HG03060 (cell line): Measurements from ENCODE around the gene GOPC.

Experiments
- ATAC-seq: cut with Tn5 transposase; IDR thresholded peaks from one replicate; pipeline ENCODE4 v1.9.1; 2021; ENCODE audit warnings: low read depth, moderate number of reproducible peaks; ENCODE audit not compliant: unreplicated experiment

Gene GOPC

DNA sequence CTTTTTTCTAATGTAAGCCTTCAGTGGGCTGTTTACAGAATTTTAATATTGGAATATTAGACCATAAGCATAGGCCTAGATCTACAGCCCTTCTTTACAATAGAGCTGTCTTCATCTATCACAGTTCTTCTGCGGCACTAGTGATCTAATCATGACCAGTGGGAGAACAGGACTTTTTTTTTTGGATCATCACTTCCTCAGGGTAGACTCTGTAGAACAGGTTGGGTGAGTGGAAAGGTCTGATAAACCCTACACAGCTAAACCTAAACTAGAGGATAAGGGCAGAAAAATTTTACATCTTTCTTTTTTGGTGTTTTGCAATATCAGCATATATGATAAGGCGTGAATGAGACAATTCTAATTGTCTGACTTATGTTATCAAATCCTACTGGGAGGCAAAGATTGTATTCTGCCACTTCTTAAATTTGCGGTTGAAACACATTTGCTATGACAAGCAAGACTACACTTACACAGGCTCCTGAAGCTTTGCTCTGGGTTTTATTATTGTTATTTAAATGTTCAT is 52.2 kb downstream of the GOPC start:
- no peak for ATAC-seq

- no peak for ATAC-seq
Observed at GRCh38 chr6:117549611-117550010, 52.7 kb downstream of the GOPC start.

DNA sequence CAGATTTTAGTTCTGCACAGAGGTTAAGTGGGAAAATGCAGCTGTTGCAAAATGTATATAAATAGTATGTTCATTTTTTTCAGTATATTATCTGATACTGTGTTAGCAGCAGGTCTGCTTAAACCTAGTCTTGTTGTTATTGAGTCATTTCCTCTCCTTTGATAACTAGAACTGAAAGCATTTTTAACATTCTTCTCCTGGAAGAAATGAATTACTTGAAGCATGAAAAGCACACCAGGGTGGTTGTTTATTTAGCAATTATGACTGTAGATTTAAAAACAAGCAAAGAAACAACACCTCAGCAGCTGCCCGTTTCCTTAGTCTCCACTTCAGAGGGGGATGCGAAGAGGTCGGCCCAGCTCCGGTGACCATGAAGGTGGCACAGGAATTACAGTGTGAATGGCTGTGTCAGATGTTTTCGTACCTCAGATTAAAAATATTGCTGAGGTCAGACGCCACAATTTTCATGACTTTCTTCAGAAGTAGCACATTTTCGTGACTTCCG is 53.5 kb downstream of the GOPC start:
- no peak for ATAC-seq

GRCh38 chr6:117547688-117548621 is 54.4 kb downstream of the GOPC start:
- ATAC-seq = peak; percentile 42

GRCh38 chr6:117546674-117547073 is 55.6 kb downstream of the GOPC start:
- ATAC-seq = no peak

GRCh38 chr6:117545161-117545595 is 57.1 kb downstream of the GOPC start:
- no peak for ATAC-seq

DNA sequence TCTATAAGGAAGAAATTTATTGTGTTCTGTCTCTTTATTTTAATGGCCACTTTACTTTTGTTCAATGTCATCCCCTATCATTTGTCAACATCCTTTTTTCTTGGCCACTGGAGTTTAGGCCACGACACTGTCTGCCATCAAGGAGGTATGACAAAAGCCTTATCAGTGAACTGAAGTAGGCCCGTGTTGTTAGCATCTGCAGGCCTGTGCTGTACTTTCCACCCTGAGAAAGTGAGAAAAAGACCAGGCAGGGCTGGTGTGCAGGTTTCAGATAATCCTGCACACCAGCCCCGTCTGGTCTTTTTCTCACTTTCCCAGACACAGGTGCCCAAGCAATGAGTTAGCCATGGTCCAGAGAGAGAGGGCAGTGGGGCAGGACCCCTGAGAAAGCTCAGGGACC is 57.6 kb downstream of the GOPC start:
- no peak for ATAC-seq

DNA sequence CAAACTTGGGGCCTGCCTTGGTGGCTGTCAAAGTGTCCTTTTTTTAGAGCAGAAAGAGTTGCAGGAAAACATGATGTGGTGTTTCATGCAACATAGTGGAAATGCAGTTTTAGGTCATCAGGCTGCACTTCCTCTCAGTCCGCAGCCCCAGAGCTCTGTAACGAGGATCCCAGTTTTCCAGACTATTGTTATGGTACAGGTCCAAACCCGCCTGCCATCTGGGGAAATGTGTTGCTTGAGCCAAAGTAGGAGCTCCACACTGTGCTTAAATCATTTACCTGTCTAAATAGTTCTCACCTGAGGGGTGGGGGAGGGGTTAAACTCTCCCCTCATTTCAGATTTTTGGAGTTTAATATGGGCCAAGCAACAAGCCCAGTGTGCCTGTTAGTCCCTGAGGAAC is 59.8 kb downstream of the GOPC start:
- ATAC-seq = no peak

GRCh38 chr6:117540670-117541069 is 61.6 kb downstream of the GOPC start:
- no peak for ATAC-seq

GRCh38 chr6:117538615-117539014 is 63.7 kb downstream of the GOPC start:
- ATAC-seq = no peak

DNA sequence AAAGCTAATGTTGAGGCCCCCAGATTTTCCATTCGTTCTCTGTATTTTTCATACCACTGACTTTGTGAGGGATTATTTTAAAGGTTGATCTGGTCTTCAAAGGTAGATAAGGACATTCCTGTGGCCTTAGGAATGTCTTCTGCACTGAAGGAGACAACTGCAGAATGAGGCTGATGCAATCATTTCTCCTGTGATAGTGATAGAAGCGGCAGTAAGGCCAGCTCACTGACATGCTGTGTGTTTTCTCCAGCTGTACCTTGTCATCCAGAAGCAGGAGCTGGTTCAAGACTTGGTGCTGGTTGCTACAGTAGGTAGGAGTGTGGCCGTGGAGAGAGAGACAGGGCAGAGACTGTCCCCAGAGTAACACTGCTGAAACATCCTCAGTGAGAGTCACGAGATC is 66.0 kb downstream of the GOPC start:
- ATAC-seq = no peak

DNA sequence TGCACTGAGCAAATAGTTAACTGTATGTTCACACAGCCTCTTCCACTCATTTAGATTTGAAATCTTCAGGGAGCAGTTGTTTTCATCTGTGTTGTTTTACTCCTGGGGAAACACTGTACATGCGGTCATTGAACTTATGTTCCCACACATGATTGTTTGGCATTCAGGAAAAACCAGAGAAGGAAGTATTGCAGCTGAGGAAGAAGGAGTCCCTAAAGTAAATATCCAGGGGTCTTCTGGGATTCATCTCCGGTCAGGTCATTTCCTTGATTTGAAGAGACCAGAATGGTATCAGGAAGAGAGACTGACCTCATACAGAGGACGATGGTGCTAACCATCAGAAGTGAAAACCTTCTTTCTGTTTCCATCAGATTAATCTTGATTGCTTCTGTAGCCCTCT is 67.3 kb downstream of the GOPC start:
- ATAC-seq = no peak

- no peak for ATAC-seq
Observed at GRCh38 chr6:117533775-117534174, 68.5 kb downstream of the GOPC start.

DNA sequence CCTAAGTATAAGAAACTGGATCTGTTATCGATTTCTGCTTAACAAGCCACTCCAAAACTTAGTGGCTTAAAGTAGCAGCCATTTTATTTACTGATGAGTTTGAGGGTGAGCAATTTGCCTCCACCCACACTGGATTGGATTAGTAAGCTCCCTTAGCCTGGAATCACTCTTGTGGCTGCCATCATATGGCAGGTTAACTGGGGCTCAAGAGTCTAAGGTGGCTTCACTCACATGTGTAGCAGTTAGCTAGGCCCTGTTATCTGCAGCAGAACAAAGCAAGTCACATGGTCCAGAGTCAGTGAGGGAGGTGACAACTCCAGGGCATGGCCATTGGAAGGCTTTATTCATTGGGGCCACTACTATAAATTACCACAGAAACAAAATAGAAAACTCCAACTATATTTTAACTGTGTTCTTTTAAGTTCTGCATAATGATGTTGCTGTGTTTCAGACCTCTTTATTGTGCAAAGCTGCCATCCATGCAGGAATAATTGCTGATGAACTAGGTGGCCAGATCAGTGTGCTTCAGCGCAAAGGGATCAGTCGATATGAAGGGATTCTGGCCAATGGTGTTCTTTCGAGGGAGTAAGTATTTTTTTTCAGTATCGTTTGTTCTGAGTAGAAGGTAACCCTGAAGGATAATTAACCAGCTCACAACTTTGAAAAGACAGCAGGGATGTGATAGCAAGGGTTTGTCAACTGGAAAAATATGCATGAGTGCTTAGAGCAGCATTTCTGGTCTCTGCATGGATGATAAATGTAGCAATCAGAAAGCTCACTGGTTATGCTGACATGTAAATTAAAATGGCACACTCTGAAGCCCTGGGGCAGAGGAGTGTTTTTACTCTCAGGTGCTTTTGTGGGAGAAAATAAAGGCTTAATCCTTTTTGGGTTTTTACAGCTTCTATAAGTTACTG is 70.2 kb downstream of the GOPC start:
- no peak for ATAC-seq

GRCh38 chr6:117531346-117531745 is 71.0 kb downstream of the GOPC start:
- ATAC-seq = no peak

DNA sequence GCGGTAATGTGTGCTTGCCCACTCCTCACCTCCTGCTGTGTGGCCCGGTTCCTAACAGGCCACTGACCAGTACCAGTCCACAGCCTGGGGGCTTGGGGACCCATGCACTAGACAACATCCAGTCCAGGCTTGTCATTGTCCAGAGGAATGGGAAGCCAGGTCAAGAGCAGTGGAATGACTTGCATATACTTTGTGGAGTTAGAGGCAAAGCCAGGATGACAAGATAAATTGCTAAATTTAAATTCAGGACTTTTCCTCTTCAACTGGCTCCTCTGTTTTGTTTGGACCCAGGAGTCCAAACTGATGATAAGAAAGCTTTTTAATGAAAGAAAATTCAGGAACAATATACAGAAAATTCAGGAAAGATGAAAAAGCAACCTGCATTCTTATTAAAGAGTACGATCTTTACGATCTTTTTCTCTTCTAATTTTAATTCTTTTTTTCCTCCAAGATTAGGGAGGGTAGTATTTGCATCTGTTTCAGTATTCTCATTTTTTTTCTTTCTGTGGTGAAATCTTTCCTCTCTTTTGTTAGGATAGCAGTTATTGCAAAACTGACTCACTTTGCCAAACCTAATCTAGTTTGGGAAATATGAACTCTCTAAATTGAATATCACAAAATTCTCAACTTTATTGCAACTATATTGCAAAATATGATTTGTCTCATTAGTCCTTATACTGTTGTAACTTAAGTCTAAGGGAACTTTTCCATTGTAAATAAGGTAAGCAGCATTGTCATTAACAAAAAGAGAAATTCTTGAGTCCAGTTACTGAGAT is 71.7 kb downstream of the GOPC start:
- no peak for ATAC-seq

- ATAC-seq = no peak
Observed at GRCh38 chr6:117525607-117526006, 76.7 kb downstream of the GOPC start.

- ATAC-seq = no peak
Observed at GRCh38 chr6:117521791-117522502, 80.4 kb downstream of the GOPC start.

- ATAC-seq = no peak
Observed at GRCh38 chr6:117520603-117521395, 81.5 kb downstream of the GOPC start.
